HCT116 (cell line): ENCODE data around the gene RPL29. TPM values are rescaled to one million over a fixed set of nuclear protein-coding genes. Genes with fewer than 3 reads are reported as not detected.

Experiments
- ATAC-seq: fragments of 200-7000 bp; cut with Tn5 transposase; 2 replicates; pipeline ENCODE4 v1.9.1; 2020; ENCODE audit warnings: mild to moderate bottlenecking, moderate library complexity
- BruUV-seq: library from RNA; stranded (reverse); fragments of 400-500 nt; replicated peaks from 2 replicates; lab custom pipeline; 2021; lab: Mats Ljungman, UMichigan
- CTCF ChIA-PET: fragments of 300-600 bp; sonication (Branson Sonifier 250); formaldehyde crosslinking; loops from one replicate; lab custom pipeline; 2021; ENCODE audit warnings: antibody characterized with exemption; lab: Charles Lee
- POLR2A ChIA-PET: fragments of 300-600, 350-600 bp; sonication (Branson Sonifier 250); formaldehyde crosslinking; loops from one replicate; lab custom pipeline; 2021; ENCODE audit warnings: antibody characterized with exemption; lab: Charles Lee
- RAD21 ChIA-PET, 2 experiments: fragments of 300-600 bp; sonication (Branson Sonifier 250); formaldehyde crosslinking; loops; one replicate each; lab custom pipeline; 2023; ENCODE audit warnings: low total read pairs in 2 of 2; ENCODE audit not compliant: uncharacterized antibody in 2 of 2, unreplicated experiment in 2 of 2, low non-redundant PET in 1 of 2; lab: Charles Lee
- DNase-seq: peaks from one replicate; pipeline ENCODE4 v3.0.0-alpha.2; 2010; ENCODE audit warnings: low read depth, low spot score
- H2AFZ ChIP-seq: fragments of 200-600 bp; shearing (Covaris generic), sonication (generic); 2 replicates; pipeline ENCODE4 v1.6.1; 2017; ENCODE audit warnings: low read depth, mixed run types, mixed read lengths, antibody characterized with exemption, low read length; ENCODE audit not compliant: poor library complexity, severe bottlenecking
- H3K27ac ChIP-seq: 2 replicates; pipeline ENCODE4 v1.5.1; 2012; ENCODE audit warnings: low read depth, low read length
- H3K27me3 ChIP-seq: fragments of 200-600 bp; sonication (generic); 2 replicates; pipeline ENCODE4 v1.6.1; 2016; ENCODE audit warnings: mixed run types, low read length, mixed read lengths; ENCODE audit not compliant: insufficient read depth
- H3K36me3 ChIP-seq, 2 experiments: fragments of 200-500 bp in 1 of 2; fragments of 200-600 bp in 1 of 2; sonication (Bioruptor generic) in 1 of 2; sonication (generic) in 1 of 2; 2 replicates each; pipeline versions ENCODE4 v1.5.1 to v1.6.1; 2014 to 2016; ENCODE audit warnings: low read length in 2 of 2, inconsistent platforms in 1 of 2, mixed read lengths in 1 of 2, mixed run types in 1 of 2; ENCODE audit not compliant: insufficient read depth in 2 of 2, control insufficient read depth in 1 of 2
- H3K4me1 ChIP-seq, 2 experiments: fragments of 200-600 bp in 1 of 2; sonication (generic) in 1 of 2; 2 replicates each; pipeline versions ENCODE4 v1.5.1 to v1.6.1; 2012 to 2017; ENCODE audit warnings: low read length in 2 of 2, inconsistent platforms in 1 of 2, mild to moderate bottlenecking in 1 of 2, mixed read lengths in 1 of 2, mixed run types in 1 of 2, moderate library complexity in 1 of 2; ENCODE audit not compliant: insufficient read depth in 2 of 2, control insufficient read depth in 1 of 2
- H3K4me2 ChIP-seq: fragments of 200-600 bp; sonication (generic); 2 replicates; pipeline ENCODE4 v1.6.1; 2017; ENCODE audit warnings: mixed run types, low read length, mixed read lengths
- H3K4me3 ChIP-seq, 2 experiments: fragments of 200-600 bp in 1 of 2; sonication (generic) in 1 of 2; replicated peaks in 1 of 2; 2 replicates each; pipeline ENCODE4 v1.5.1; 2011 to 2016; ENCODE audit warnings: low read length in 2 of 2, control low read depth in 1 of 2, low read depth in 1 of 2, mild to moderate bottlenecking in 1 of 2, mixed read lengths in 1 of 2, mixed run types in 1 of 2
- H3K79me2 ChIP-seq: fragments of 200-600 bp; sonication (generic); 2 replicates; pipeline ENCODE4 v1.6.1; 2017; ENCODE audit warnings: mild to moderate bottlenecking, mixed run types, low read length, moderate library complexity, mixed read lengths; ENCODE audit not compliant: insufficient read depth
- H3K9ac ChIP-seq: fragments of 200-600 bp; sonication (generic); 2 replicates; pipeline ENCODE4 v1.6.1; 2016; ENCODE audit warnings: low read length, mixed read lengths
- H3K9me2 ChIP-seq: fragments of 200-600 bp; sonication (generic), shearing (Covaris generic); 2 replicates; pipeline ENCODE4 v1.6.1; 2017; ENCODE audit warnings: mixed run types, mild to moderate bottlenecking, moderate library complexity; ENCODE audit not compliant: insufficient read depth
- H3K9me3 ChIP-seq, 2 experiments: fragments of 200-500 bp in 1 of 2; fragments of 200-600 bp in 1 of 2; sonication (Bioruptor generic) in 1 of 2; sonication (generic) in 1 of 2; 2 replicates each; pipeline ENCODE4 v1.6.1; 2014 to 2017; ENCODE audit warnings: low read length in 2 of 2, mixed read lengths in 2 of 2, inconsistent platforms in 1 of 2, low read depth in 1 of 2, mild to moderate bottlenecking in 1 of 2, mixed run types in 1 of 2, moderate library complexity in 1 of 2; ENCODE audit not compliant: control insufficient read depth in 1 of 2, insufficient read depth in 1 of 2
- H4K20me1 ChIP-seq: fragments of 200-600 bp; sonication (generic), shearing (Covaris generic); 2 replicates; pipeline ENCODE4 v1.6.1; 2017; ENCODE audit warnings: mixed run types, mild to moderate bottlenecking, moderate library complexity; ENCODE audit not compliant: insufficient read depth
- FOSL1 ChIP-seq: IDR thresholded peaks from 2 replicates; pipeline ENCODE4 v1.6.1; 2012; ENCODE audit warnings: low read depth
- POLR2A ChIP-seq: IDR thresholded peaks from 2 replicates; pipeline ENCODE4 v1.7.0; 2011; ENCODE audit warnings: borderline replicate concordance; ENCODE audit not compliant: insufficient read depth, insufficient read length; ENCODE audit errors: extremely low read depth
- POLR2AphosphoS5 ChIP-seq: IDR thresholded peaks from 2 replicates; pipeline ENCODE4 v1.6.1; 2011; ENCODE audit warnings: mild to moderate bottlenecking, low read depth, low read length, moderate library complexity
- RAD21 ChIP-seq: IDR thresholded peaks from 2 replicates; pipeline ENCODE4 v1.6.1; 2012; ENCODE audit warnings: low read depth, mild to moderate bottlenecking
- SIN3A ChIP-seq: IDR thresholded peaks from 2 replicates; pipeline ENCODE4 v1.6.1; 2012; ENCODE audit warnings: low read depth
- SP1 ChIP-seq: IDR thresholded peaks from 2 replicates; pipeline ENCODE4 v1.6.1; 2012; ENCODE audit warnings: low read depth
- SRF ChIP-seq: IDR thresholded peaks from 2 replicates; pipeline ENCODE4 v1.6.1; 2012; ENCODE audit warnings: low read depth
- ZNF274 ChIP-seq: fragments of 200-500 bp; sonication (Bioruptor generic); IDR thresholded peaks from 2 replicates; pipeline ENCODE4 v1.6.1; 2014; ENCODE audit warnings: mild to moderate bottlenecking, low read depth, low read length, inconsistent platforms
- intact Hi-C: fragments of 100-400 bp; cut with micrococcal nuclease; formaldehyde crosslinking; loops from 2 replicates; pipeline ENCODE4 v1.10.0; 2022
- total RNA-seq: library from RNA; stranded (reverse); gene quantifications from one replicate; pipeline ENCODE4 v1.2.1, GENCODE V29; 2021; ENCODE audit not compliant: unreplicated experiment
- TF ChIP-seq, protein P1 (sequence below): IDR thresholded peaks from 2 replicates; pipeline ENCODE4 v1.6.1; 2012
- TF ChIP-seq, protein P2 (sequence below): IDR thresholded peaks from 2 replicates; pipeline ENCODE4 v1.6.1; 2012; ENCODE audit warnings: low read depth

RPL29 gene
- total RNA-seq, 1 experiment from 2014 or later = 1,880 TPM

DNA sequence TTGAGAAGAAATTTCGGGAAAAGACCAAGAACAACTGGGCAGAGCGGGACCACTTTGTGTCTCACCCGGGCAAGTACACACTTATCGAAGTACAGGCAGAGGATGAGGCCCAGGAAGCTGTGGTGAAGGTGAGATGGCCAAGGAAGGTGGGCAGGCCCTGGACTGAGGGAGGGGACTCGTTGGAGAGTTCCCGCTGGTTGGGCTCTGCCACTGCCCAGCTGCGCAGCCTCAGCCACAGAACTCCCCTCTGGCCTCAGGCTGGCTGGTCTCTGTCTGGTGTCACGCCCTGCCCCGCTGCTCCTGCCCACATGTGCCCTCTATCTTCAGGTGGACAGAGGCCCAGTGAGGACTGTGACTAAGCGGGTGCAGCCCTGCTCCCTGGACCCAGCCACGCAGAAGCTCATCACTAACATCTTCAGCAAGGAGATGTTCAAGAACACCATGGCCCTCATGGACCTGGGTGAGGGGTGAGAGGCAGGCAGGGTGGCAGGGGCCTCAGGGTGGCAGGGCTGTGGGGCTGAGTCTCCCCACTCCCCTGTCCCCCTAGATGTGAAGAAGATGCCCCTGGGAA is 51.2 kb downstream of the RPL29 start:
- no peak for DNase-seq
- RAD21 ChIA-PET = no interaction called here
- POLR2A ChIA-PET = no interaction called here
- intact Hi-C loops = loop anchor here (5.0 kb wide), 1 partner anchor 208 kb away; the partner anchor contains the start of gene POC1A
- no TSS peak for BruUV-seq
- no peak overlapping the region for H3K9ac ChIP-seq
- H3K9me3 ChIP-seq = no peaks in the 10 kb centered on the region
- H2AFZ ChIP-seq = no peak overlapping the region
- no peak overlapping the region for H3K4me3 ChIP-seq
- 0 out of 2 replicates have a peak, but pooled peaks cover 4% of the 10 kb centered on the region for H4K20me1 ChIP-seq
- H3K27ac ChIP-seq = no peak overlapping the region
- TF ChIP-seq SIN3A (no peak), RAD21 (no peak), SP1 (no peak), SRF (no peak), FOSL1 (no peak), ZNF274 (no peak), POLR2AphosphoS5 (no peak), POLR2A (no peak)
- TF ChIP-seq, protein P1, sequence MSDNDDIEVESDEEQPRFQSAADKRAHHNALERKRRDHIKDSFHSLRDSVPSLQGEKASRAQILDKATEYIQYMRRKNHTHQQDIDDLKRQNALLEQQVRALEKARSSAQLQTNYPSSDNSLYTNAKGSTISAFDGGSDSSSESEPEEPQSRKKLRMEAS = no peak
- TF ChIP-seq, protein P2, sequence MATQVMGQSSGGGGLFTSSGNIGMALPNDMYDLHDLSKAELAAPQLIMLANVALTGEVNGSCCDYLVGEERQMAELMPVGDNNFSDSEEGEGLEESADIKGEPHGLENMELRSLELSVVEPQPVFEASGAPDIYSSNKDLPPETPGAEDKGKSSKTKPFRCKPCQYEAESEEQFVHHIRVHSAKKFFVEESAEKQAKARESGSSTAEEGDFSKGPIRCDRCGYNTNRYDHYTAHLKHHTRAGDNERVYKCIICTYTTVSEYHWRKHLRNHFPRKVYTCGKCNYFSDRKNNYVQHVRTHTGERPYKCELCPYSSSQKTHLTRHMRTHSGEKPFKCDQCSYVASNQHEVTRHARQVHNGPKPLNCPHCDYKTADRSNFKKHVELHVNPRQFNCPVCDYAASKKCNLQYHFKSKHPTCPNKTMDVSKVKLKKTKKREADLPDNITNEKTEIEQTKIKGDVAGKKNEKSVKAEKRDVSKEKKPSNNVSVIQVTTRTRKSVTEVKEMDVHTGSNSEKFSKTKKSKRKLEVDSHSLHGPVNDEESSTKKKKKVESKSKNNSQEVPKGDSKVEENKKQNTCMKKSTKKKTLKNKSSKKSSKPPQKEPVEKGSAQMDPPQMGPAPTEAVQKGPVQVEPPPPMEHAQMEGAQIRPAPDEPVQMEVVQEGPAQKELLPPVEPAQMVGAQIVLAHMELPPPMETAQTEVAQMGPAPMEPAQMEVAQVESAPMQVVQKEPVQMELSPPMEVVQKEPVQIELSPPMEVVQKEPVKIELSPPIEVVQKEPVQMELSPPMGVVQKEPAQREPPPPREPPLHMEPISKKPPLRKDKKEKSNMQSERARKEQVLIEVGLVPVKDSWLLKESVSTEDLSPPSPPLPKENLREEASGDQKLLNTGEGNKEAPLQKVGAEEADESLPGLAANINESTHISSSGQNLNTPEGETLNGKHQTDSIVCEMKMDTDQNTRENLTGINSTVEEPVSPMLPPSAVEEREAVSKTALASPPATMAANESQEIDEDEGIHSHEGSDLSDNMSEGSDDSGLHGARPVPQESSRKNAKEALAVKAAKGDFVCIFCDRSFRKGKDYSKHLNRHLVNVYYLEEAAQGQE = no peak
- TF ChIP-seq, all 23 proteins: peak for 0
- CTCF ChIA-PET = no interaction called here
- H3K9me2 ChIP-seq = no peaks in the 10 kb centered on the region
- H3K4me1 ChIP-seq = peaks cover 23 to 29% of the 10 kb centered on the region in 2 experiments
- no peak for ATAC-seq
- peaks cover 22% of the 10 kb centered on the region for H3K79me2 ChIP-seq
- no peak overlapping the region for H3K4me2 ChIP-seq
- no peaks in the 10 kb centered on the region for H3K27me3 ChIP-seq
- no peaks in the 10 kb centered on the region; a peak in 2 of 4 replicates for H3K36me3 ChIP-seq

Other genes with a start within 250 kb of the RPL29 start
- gene IQCF6, start 216.7 kb downstream of the RPL29 start, total RNA-seq = not detected
- not detected for gene IQCF2, start 134.3 kb downstream of the RPL29 start, total RNA-seq
- gene IQCF5, start 120.3 kb downstream of the RPL29 start, total RNA-seq = not detected
- 0.66 TPM for gene IQCF1, start 92.5 kb downstream of the RPL29 start, total RNA-seq
- gene RRP9, start 54.0 kb downstream of the RPL29 start, total RNA-seq = 71.3 TPM
- 17.5 TPM for gene PARP3, start 53.5 kb downstream of the RPL29 start, total RNA-seq
- gene GPR62, start 40.5 kb downstream of the RPL29 start, total RNA-seq = not detected
- 48.8 TPM for gene PCBP4, start 28.4 kb downstream of the RPL29 start, total RNA-seq
- 80.9 TPM for gene ABHD14B, start 21.8 kb downstream of the RPL29 start, total RNA-seq
- gene ABHD14A, start 20.8 kb downstream of the RPL29 start, total RNA-seq = 11.6 TPM
- gene ACY1, start 12.4 kb downstream of the RPL29 start, total RNA-seq = 73.2 TPM
- gene DUSP7, start 60.7 kb upstream of the RPL29 start, total RNA-seq = 16.6 TPM
- gene POC1A, start 158.5 kb upstream of the RPL29 start, total RNA-seq = 34.0 TPM
- 74.0 TPM for gene ALAS1, start 202.3 kb upstream of the RPL29 start, total RNA-seq
- gene TLR9, start 229.8 kb upstream of the RPL29 start, total RNA-seq = 0.15 TPM
- 100 TPM for gene TWF2, start 243.3 kb upstream of the RPL29 start, total RNA-seq
- gene PPM1M, start 249.9 kb upstream of the RPL29 start, total RNA-seq = 16.6 TPM